Stimulated activated CD8-positive, alpha-beta memory T cell treated with anti-CD3 and anti-CD28 coated beads, Interleukin-7, amount 100 ng/mL, for 4 hours (primary cell): ENCODE measurements around the gene APOBEC3B.
"Not testable (repeated sequence)": the region's sequence is repeated elsewhere in the genome, so short reads cannot be mapped to it uniquely, and the experiment has no call there.

Experiments used
- DNase-seq, 2 donors: peaks; one replicate each; pipeline ENCODE4 v3.0.0-alpha.2; 2020; ENCODE audit warnings: low read depth in 2 of 2

The APOBEC3B gene

DNA sequence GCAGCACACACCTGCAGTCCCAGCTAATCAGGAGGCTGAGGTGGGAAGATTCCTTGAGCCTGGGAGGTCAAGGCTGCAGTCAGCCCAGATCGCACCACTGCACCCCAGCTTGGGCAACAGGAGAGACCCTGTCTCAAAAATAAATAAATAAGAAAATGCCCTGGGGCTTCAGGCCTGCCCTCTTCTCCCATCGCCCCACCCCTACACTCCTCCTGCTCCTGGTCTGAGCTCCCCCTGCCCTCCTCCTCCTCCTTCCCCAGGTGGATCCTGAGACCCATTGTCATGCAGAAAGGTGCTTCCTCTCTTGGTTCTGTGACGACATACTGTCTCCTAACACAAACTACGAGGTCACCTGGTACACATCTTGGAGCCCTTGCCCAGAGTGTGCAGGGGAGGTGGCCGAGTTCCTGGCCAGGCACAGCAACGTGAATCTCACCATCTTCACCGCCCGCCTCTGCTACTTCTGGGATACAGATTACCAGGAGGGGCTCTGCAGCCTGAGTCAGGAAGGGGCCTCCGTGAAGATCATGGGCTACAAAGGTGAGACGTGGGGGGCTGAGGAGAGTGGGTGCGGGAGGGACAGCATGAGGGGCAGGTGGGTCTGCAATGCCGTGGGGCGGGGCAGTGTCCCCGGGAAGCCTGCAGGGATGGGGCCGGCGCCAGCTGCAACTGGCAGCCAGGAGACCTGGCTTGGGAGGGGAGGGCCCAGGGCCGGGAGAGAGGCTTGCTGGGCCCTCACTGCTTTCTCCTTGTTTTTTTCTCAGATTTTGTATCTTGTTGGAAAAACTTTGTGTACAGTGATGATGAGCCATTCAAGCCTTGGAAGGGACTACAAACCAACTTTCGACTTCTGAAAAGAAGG lies 49.5 kb downstream of the APOBEC3B start:
- not testable (repeated sequence) for DNase-seq

DNA sequence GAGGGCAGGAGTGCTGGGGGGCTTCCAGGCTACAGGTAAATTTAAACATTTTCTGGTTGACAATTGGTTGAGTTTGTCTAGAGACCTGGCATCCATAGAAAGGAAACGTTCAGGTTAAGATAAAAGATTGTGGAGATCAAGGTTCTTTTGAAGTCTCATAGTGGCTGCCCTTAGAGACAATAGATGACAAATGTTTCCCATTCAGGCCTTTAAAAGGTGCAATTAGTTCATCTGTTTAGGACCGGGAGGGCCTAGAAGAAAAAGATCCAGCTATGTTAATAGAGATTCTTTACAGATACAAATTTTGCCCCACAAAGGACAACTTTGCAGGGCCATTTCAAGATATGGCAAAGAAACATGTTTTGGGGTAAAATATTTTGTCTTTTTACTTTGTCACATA lies 54.9 kb downstream of the APOBEC3B start:
- not testable (repeated sequence) for DNase-seq

DNA sequence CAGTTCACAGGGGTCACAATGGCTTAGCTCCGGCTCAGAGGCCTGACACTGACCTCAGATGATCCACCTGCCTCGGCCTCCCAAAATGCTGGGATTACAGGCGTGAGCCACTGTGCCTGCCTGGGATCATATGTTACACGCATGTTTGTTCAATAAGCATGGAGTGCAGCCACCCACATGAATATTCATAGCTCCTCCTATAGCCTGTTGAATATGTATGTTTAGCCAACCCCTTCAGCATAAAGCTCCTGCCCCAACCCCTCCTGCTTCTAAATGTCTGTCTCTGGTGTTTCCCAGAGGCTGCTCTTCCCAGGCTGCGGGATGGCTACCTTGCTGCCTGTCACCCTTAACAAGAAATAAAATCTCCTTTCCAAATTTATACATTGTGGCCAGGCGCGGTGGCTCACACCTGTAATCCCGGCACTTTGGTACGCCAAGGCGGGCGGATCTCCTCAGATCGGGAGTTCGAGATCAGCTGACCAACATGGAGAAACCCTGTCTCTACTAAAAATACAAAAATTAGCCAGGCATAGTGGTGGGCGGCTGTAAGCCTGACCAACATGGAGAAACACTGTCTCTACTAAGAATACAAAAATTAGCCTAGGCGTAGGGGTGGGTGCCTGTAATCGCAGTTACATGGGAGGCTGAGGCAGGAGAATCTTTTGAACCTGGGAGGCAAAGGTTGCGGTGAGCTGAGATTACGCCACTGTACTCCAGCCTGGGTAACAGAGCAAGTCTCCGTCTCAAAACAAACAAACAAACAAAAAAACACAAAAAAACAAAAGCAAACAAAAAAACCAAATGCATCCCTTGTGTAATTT lies 57.4 kb downstream of the APOBEC3B start:
- no peak for DNase-seq

DNA sequence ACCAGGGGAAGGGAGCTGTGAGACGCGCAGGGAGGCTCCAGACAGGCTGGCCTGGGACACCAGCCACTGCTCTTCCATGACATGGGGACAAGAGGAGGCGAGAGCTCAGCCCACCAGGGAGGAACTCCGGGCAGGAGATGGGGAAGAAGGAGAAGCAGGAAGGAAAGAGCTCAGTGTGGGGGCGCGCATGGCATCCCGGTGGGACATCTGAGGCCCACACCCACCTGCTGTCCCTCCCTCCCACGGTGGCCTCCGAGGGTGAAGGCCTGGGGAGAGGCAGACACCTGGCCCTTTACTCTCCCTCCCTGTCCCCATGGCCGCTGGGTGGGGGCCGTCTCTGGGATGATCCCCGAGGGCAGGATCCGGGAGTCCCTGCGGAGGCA lies 58.0 kb downstream of the APOBEC3B start:
- not testable (repeated sequence) for DNase-seq

DNA sequence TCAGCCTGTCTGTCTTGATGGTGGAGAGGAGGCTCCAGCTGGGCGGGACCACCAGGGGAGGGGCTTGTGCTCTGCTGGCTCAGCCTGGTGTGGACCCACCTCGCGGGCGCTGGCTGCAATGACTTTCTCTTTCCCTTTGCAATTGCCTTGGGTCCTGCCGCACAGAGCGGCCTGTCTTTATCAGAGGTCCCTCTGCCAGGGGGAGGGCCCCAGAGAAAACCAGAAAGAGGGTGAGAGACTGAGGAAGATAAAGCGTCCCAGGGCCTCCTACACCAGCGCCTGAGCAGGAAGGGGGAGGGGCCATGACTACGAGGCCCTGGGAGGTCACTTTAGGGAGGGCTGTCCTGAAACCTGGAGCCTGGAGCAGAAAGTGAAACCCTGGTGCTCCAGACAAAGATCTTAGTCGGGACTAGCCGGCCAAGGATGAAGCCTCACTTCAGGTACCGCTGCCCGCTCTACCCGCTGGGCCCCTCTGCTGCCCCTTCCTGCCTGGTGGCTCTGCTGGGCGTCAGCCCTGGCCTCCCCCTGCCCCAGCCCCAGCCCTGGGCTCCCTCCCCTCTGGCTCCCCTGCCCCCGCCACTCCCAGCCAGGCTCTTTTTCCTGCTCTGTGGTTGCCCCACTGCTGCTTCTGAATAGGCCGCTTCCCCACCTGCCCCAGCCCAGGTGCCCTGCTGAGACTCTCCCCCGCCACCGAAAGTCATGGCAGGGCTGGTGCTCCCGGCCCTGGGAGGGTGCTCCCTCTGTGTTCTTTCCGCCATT lies 58.6 kb downstream of the APOBEC3B start, which contains the start of gene APOBEC3F:
APOBEC3F (plus strand) TSS at position 327 of the 759 bp plus-strand sequence; CDS start at position 424, 97 bp downstream.
- DNase-seq, result peak; percentile 51 to 72

DNA sequence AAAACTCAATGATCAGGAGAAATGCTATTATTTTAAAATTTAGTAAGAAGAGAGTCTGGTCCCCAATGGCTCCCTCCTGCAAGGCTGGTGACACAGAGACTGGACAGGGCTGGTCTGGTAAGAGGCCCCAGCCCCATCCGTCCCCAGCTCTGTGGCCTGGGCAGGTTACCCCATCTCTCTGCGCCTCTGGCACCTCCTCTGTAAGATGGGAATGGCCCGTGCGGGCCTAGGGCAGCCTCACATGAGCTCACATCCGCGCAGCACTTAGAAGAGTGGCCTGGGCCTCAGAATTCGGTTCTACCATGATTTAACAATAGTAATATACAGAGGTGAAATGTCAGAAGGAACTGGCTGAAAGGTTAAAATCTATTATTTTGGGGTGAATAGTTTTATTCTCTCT lies 59.8 kb downstream of the APOBEC3B start:
- DNase-seq, result no peak
